A549 (cell line): Measurements from ENCODE around the gene ZFX.

Experiments
- BHLHE40 ChIP-seq: IDR thresholded peaks from 2 replicates; pipeline ENCODE4 v1.6.1; 2012; ENCODE audit warnings: low read depth, low read length, inconsistent platforms
- ESRRA ChIP-seq: fragments of 150-350 bp; IDR thresholded peaks from 2 replicates; pipeline ENCODE4 v1.6.1; 2014; ENCODE audit warnings: mild to moderate bottlenecking, low read length, borderline replicate concordance
- JUNB ChIP-seq: fragments of >200 bp; sonication (Bioruptor Twin); formaldehyde crosslinking; IDR thresholded peaks from 2 replicates; pipeline ENCODE4 v1.6.1; 2016
- MAFK ChIP-seq: fragments of 450-650 bp; IDR thresholded peaks from 2 replicates; pipeline ENCODE4 v1.6.1; 2014; ENCODE audit not compliant: partially characterized antibody
- MAZ ChIP-seq: fragments of 150-350 bp; IDR thresholded peaks from 2 replicates; pipeline ENCODE4 v1.6.1; 2014; ENCODE audit warnings: antibody characterized with exemption, low read depth, low read length, borderline replicate concordance
- POLR2A ChIP-seq: IDR thresholded peaks from 2 replicates; pipeline ENCODE4 v1.6.1; 2012; ENCODE audit warnings: mild to moderate bottlenecking, low read length
- POLR2AphosphoS2 ChIP-seq: conservative IDR thresholded peaks from 2 replicates; pipeline ENCODE4 v1.6.1; 2012; ENCODE audit warnings: low read length, improper control_type of control experiment, inconsistent platforms
- RFX5 ChIP-seq: fragments of 450-650 bp; IDR thresholded peaks from 2 replicates; pipeline ENCODE4 v1.7.1; 2014; ENCODE audit warnings: antibody characterized with exemption, mild to moderate bottlenecking, moderate library complexity
- ZFP36 ChIP-seq: fragments of 450-650 bp; IDR thresholded peaks from 2 replicates; pipeline ENCODE4 v1.6.1; 2014; ENCODE audit warnings: borderline replicate concordance; ENCODE audit not compliant: partially characterized antibody
- TF ChIP-seq, protein P1 (sequence below): fragments of >200 bp; sonication (Bioruptor Twin); formaldehyde crosslinking; IDR thresholded peaks from 3 replicates; pipeline ENCODE4 v1.6.1; 2016
- TF ChIP-seq, protein P2 (sequence below): fragments of >200 bp; sonication (Bioruptor Twin); formaldehyde crosslinking; IDR thresholded peaks from 3 replicates; pipeline ENCODE4 v1.5.1; 2016
- TF ChIP-seq, protein P3 (sequence below): fragments of 450-650 bp; IDR thresholded peaks from 2 replicates; pipeline ENCODE4 v1.6.1; 2014; ENCODE audit warnings: antibody characterized with exemption
- TF ChIP-seq, protein P4 (sequence below): fragments of >200 bp; sonication (Bioruptor Twin); formaldehyde crosslinking; IDR thresholded peaks from 2 replicates; pipeline ENCODE4 v1.6.1; 2016

DNA sequence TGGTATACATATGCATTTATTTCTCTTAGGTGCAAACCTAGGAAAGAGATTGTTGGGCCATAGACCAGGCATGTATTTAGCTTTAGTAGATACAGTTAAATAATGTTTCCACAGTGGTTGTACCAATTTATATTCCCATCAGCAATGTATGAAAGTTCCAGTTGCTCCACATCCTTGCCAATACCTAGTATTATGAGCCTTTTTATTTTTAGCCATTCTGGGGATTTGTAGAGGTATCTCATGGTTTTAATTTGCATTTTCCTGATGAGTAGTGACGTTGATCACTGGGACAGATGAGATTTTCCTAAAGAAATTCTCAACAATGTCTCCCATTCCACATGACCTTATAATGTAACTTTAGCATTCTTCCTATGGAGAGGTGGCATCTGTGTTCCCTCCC lies 107.5 kb downstream of the ZFX start:
- TF ChIP-seq, protein P1, sequence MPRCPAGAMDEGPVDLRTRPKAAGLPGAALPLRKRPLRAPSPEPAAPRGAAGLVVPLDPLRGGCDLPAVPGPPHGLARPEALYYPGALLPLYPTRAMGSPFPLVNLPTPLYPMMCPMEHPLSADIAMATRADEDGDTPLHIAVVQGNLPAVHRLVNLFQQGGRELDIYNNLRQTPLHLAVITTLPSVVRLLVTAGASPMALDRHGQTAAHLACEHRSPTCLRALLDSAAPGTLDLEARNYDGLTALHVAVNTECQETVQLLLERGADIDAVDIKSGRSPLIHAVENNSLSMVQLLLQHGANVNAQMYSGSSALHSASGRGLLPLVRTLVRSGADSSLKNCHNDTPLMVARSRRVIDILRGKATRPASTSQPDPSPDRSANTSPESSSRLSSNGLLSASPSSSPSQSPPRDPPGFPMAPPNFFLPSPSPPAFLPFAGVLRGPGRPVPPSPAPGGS: no peak
- no peak for TF ChIP-seq MAZ
- no peak for TF ChIP-seq ESRRA
- TF ChIP-seq, protein P2, sequence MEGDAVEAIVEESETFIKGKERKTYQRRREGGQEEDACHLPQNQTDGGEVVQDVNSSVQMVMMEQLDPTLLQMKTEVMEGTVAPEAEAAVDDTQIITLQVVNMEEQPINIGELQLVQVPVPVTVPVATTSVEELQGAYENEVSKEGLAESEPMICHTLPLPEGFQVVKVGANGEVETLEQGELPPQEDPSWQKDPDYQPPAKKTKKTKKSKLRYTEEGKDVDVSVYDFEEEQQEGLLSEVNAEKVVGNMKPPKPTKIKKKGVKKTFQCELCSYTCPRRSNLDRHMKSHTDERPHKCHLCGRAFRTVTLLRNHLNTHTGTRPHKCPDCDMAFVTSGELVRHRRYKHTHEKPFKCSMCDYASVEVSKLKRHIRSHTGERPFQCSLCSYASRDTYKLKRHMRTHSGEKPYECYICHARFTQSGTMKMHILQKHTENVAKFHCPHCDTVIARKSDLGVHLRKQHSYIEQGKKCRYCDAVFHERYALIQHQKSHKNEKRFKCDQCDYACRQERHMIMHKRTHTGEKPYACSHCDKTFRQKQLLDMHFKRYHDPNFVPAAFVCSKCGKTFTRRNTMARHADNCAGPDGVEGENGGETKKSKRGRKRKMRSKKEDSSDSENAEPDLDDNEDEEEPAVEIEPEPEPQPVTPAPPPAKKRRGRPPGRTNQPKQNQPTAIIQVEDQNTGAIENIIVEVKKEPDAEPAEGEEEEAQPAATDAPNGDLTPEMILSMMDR: no peak
- no peak for TF ChIP-seq POLR2A
- TF ChIP-seq ZFP36: no peak
- no peak for TF ChIP-seq POLR2AphosphoS2
- no peak for TF ChIP-seq BHLHE40
- TF ChIP-seq, protein P3, sequence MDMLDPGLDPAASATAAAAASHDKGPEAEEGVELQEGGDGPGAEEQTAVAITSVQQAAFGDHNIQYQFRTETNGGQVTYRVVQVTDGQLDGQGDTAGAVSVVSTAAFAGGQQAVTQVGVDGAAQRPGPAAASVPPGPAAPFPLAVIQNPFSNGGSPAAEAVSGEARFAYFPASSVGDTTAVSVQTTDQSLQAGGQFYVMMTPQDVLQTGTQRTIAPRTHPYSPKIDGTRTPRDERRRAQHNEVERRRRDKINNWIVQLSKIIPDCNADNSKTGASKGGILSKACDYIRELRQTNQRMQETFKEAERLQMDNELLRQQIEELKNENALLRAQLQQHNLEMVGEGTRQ: no peak
- TF ChIP-seq, protein P4, sequence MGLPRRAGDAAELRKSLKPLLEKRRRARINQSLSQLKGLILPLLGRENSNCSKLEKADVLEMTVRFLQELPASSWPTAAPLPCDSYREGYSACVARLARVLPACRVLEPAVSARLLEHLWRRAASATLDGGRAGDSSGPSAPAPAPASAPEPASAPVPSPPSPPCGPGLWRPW: no peak
- no peak for TF ChIP-seq MAFK
- TF ChIP-seq RFX5: no peak
- no peak for TF ChIP-seq JUNB
